HL-60 (cell line): ENCODE results near the gene COL4A2.

Source experiments
- DNase-seq, 2 experiments: peaks; one replicate each; pipeline ENCODE4 v3.0.0-alpha.2; 2010 to 2020; ENCODE audit warnings: low read depth in 1 of 2, low spot score in 1 of 2
- H3K27ac ChIP-seq: fragments of 250-450 bp; sonication (Bioruptor Pico); replicated peaks from 2 replicates; pipeline ENCODE4 v1.5.1; 2020; ENCODE audit warnings: mild to moderate bottlenecking, moderate library complexity
- H3K27me3 ChIP-seq: fragments of 250-450 bp; sonication (Bioruptor Pico); 2 replicates; pipeline ENCODE4 v1.5.1; 2021; ENCODE audit warnings: mild to moderate bottlenecking, moderate library complexity; ENCODE audit not compliant: insufficient read depth, poor library complexity, severe bottlenecking
- H3K4me3 ChIP-seq: replicated peaks from 2 replicates; pipeline ENCODE4 v1.5.1; 2011; ENCODE audit warnings: mild to moderate bottlenecking, control low read depth, low read length; ENCODE audit not compliant: insufficient read depth
- CTCF ChIP-seq: IDR thresholded peaks from one replicate; pipeline ENCODE4 v1.5.1; 2011; ENCODE audit warnings: low read length, control low read depth, inconsistent platforms; ENCODE audit not compliant: insufficient read depth
- GABPA ChIP-seq: IDR thresholded peaks from 2 replicates; pipeline ENCODE4 v1.6.1; 2012; ENCODE audit warnings: low read depth
- POLR2AphosphoS5 ChIP-seq: IDR thresholded peaks from 2 replicates; pipeline ENCODE4 v1.6.1; 2012; ENCODE audit warnings: low read depth
- REST ChIP-seq: IDR thresholded peaks from 2 replicates; pipeline ENCODE4 v1.6.1; 2012; ENCODE audit warnings: low read depth; ENCODE audit not compliant: insufficient replicate concordance
- SPI1 ChIP-seq: IDR thresholded peaks from 2 replicates; pipeline ENCODE4 v1.6.1; 2012; ENCODE audit warnings: low read depth, mild to moderate bottlenecking, borderline replicate concordance

The COL4A2 gene

GRCh38 chr13:110400786-110401533, 93.9 kb downstream of the COL4A2 start:
- Histone ChIP-seq H3K27me3 (peaks cover 47% of the 10 kb centered on the region), H3K4me3 (no peak overlapping the region), H3K27ac (no peak overlapping the region)
- no peak for TF ChIP-seq GABPA
- TF ChIP-seq CTCF, result no peak
- no peak for TF ChIP-seq REST
- TF ChIP-seq SPI1, result no peak
- no peak for DNase-seq

- peaks cover 52% of the 10 kb centered on the region for H3K27me3 ChIP-seq
- TF ChIP-seq GABPA (no peak), REST (no peak), POLR2AphosphoS5 (no peak), SPI1 (no peak), CTCF (no peak)
- no peak for DNase-seq
- H3K4me3 ChIP-seq, result no peak overlapping the region
- no peak overlapping the region for H3K27ac ChIP-seq
Observed at GRCh38 chr13:110402299-110403069, 95.4 kb downstream of the COL4A2 start.

GRCh38 chr13:110403315-110403714, 96.2 kb downstream of the COL4A2 start:
- Histone ChIP-seq H3K4me3 (no peak overlapping the region), H3K27me3 (peaks cover 56% of the 10 kb centered on the region), H3K27ac (no peak overlapping the region)
- no peak for DNase-seq
- TF ChIP-seq SPI1, result no peak
- TF ChIP-seq CTCF, result no peak
- no peak for TF ChIP-seq REST
- no peak for TF ChIP-seq GABPA
- no peak for TF ChIP-seq POLR2AphosphoS5
